Left lung (tissue), 10 donors: ENCODE data around the gene CPLX4. TPM values are rescaled to one million over a fixed set of nuclear protein-coding genes. Genes with fewer than 3 reads are reported as not detected.
A peak's percentile ranks its signal among the peaks of the same experiment; 100 is the strongest.

ENCODE experiments used
- ATAC-seq: fragments of 200-7000 bp; cut with Tn5 transposase; one replicate; pipeline ENCODE4 v1.9.1; 2020; ENCODE audit warnings: moderate library complexity
- DNase-seq, 4 donors: peaks; one replicate each; pipeline ENCODE4 v3.0.0-alpha.2; 2013 to 2020
- H3K27ac ChIP-seq, 2 donors: fragments of 200-600 bp; sonication (generic) in 1 of 2; one replicate each; pipeline versions ENCODE4 v1.5.0 to v1.8.0; 2020 to 2021
- H3K27me3 ChIP-seq, 2 donors: fragments of 200-600 bp; sonication (generic) in 1 of 2; one replicate each; pipeline versions ENCODE4 v1.5.0 to v1.8.0; 2020 to 2021
- H3K36me3 ChIP-seq, 2 donors: fragments of 200-600 bp; sonication (generic) in 1 of 2; one replicate each; pipeline versions ENCODE4 v1.5.0 to v1.8.0; 2020 to 2021
- H3K4me1 ChIP-seq, 2 donors: fragments of 200-600 bp; one replicate each; pipeline ENCODE4 v1.8.0; 2021
- H3K4me3 ChIP-seq, 2 donors: fragments of 200-600 bp; sonication (generic) in 1 of 2; one replicate each; pipeline versions ENCODE4 v1.5.0 to v1.8.0; 2020 to 2021; ENCODE audit warnings: mild to moderate bottlenecking in 1 of 2
- H3K9me3 ChIP-seq, 2 donors: fragments of 200-600 bp; sonication (generic) in 1 of 2; one replicate each; pipeline versions ENCODE4 v1.5.0 to v1.8.0; 2020 to 2021
- CTCF ChIP-seq, 2 donors: fragments of 200-600 bp; sonication (generic) in 1 of 2; IDR thresholded peaks; one replicate each; pipeline versions ENCODE4 v1.5.0 to v1.8.0; 2021; ENCODE audit warnings: antibody characterized with exemption in 2 of 2
- intact Hi-C, 2 donors: fragments of 100-400 bp; cut with DNase I; formaldehyde crosslinking; loops; one replicate each; pipeline versions ENCODE4 v1.11.2 to v1.14.2; 2022
- polyA plus RNA-seq, 6 donors: library from polyadenylated mRNA; unstranded; fragments of 120-200 nt; gene quantifications; one replicate each; pipeline ENCODE4 v1.2.1, GENCODE V29; 2013; ENCODE audit not compliant: insufficient read length in 6 of 6
- total RNA-seq, 2 donors: library from RNA; stranded (reverse); fragmentation: NEBNext Ultra II Directional; extraction: Animal tissue kit (Norgen Biotek cat#: 25700); gene quantifications; one replicate each; pipeline ENCODE4 v1.2.1, GENCODE V29; 2021
- donor health status: DM: no; HTN: yes; CAD: no.
- donor health status: DM: no; HTN: no; CAD: no.

CPLX4 gene
- total and polyA plus RNA-seq, 8 donors, result not detected

- ATAC-seq, result peak; percentile 23
- no peak for TF ChIP-seq CTCF (IDR thresholded peaks at IDR 0.05)
- intact Hi-C loops, result no loop called here
Measured at GRCh38 chr18:59357928-59358327, 39.5 kb upstream of the CPLX4 start.

GRCh38 chr18:59354731-59355130, 36.3 kb upstream of the CPLX4 start:
- no peak for ATAC-seq
- no peak for DNase-seq
- H3K4me1 ChIP-seq, result peaks cover 12 to 21% of the 10 kb centered on the region in 2 donors
- no peak overlapping the region for H3K27ac ChIP-seq
- no peak for TF ChIP-seq CTCF (IDR thresholded peaks at IDR 0.05)
- intact Hi-C loops, result no loop called here
- H3K9me3 ChIP-seq, result no peaks in the 10 kb centered on the region
- H3K27me3 ChIP-seq, result no peaks in the 10 kb centered on the region
- no peak overlapping the region for H3K4me3 ChIP-seq
- H3K36me3 ChIP-seq, result peaks cover 0 to 54% of the 10 kb centered on the region in 2 donors

More at GRCh38 chr18:59357928-59358327, 39.5 kb upstream of the CPLX4 start:
- peak in 1 of 4 donors; percentile 6 for DNase-seq
- Histone ChIP-seq H3K27me3 (no peaks in the 10 kb centered on the region), H3K4me3 (peak overlapping the region; percentile 88 to 93), H3K27ac (peak overlapping the region; percentile 88 to 90), H3K9me3 (no peaks in the 10 kb centered on the region), H3K4me1 (peaks cover 18 to 26% of the 10 kb centered on the region in 2 donors), H3K36me3 (peaks cover 0 to 25% of the 10 kb centered on the region in 2 donors)

GRCh38 chr18:59353079-59353680, 34.7 kb upstream of the CPLX4 start:
- Histone ChIP-seq H3K4me1 (peaks cover 11 to 13% of the 10 kb centered on the region in 2 donors), H3K36me3 (peaks cover 0 to 70% of the 10 kb centered on the region in 2 donors), H3K27ac (no peak overlapping the region), H3K9me3 (no peaks in the 10 kb centered on the region), H3K4me3 (no peak overlapping the region), H3K27me3 (no peaks in the 10 kb centered on the region)
- DNase-seq (peak in 2 of 4 donors; percentile 3 to 6), ATAC-seq (no peak)
- no peak for TF ChIP-seq CTCF (IDR thresholded peaks at IDR 0.05)
- intact Hi-C loops, result no loop called here

GRCh38 chr18:59352250-59352855, 33.9 kb upstream of the CPLX4 start:
- DNase-seq (no peak), ATAC-seq (no peak)
- no peaks in the 10 kb centered on the region for H3K9me3 ChIP-seq
- intact Hi-C loops, result no loop called here
- peaks cover 0 to 78% of the 10 kb centered on the region in 2 donors for H3K36me3 ChIP-seq
- no peak for TF ChIP-seq CTCF (IDR thresholded peaks at IDR 0.05)
- no peak overlapping the region for H3K27ac ChIP-seq
- no peaks in the 10 kb centered on the region for H3K27me3 ChIP-seq
- peaks cover 5 to 11% of the 10 kb centered on the region in 2 donors for H3K4me1 ChIP-seq
- no peak overlapping the region for H3K4me3 ChIP-seq

- H3K36me3 ChIP-seq, result peaks cover 0 to 97% of the 10 kb centered on the region in 2 donors
- H3K27ac ChIP-seq, result no peak overlapping the region
- peaks cover 0 to 5% of the 10 kb centered on the region in 2 donors for H3K9me3 ChIP-seq
- H3K4me1 ChIP-seq, result no peaks in the 10 kb centered on the region
- no peaks in the 10 kb centered on the region for H3K27me3 ChIP-seq
- intact Hi-C loops, result no loop called here
- DNase-seq (no peak), ATAC-seq (no peak)
- H3K4me3 ChIP-seq, result no peak overlapping the region
- no peak for TF ChIP-seq CTCF (IDR thresholded peaks at IDR 0.05)
Measured at GRCh38 chr18:59345556-59345955, 27.1 kb upstream of the CPLX4 start.
